ENCODE measurements around the gene TYMP.

GRCh38 chr22:50537765-50538164 lies 8.0 kb upstream of the TYMP start:
- no peak for TF ChIP-seq ZNF768 (tag by site-specific recombination; IDR thresholded peaks at IDR 0.05)
- TF ChIP-seq ZNF292 (tag by site-specific recombination; IDR thresholded peaks at IDR 0.05; ENCODE audit: borderline replicate concordance, low read depth) = no peak
- TF ChIP-seq ZNF76 (tag by site-specific recombination; IDR thresholded peaks at IDR 0.05; ENCODE audit: borderline replicate concordance, low read depth) = no peak
- no peak for TF ChIP-seq CTCF (tag by site-specific recombination; IDR thresholded peaks at IDR 0.05)
- TF ChIP-seq ZBTB17 (tag by site-specific recombination; IDR thresholded peaks at IDR 0.05) = no peak
- no peak for TF ChIP-seq PBX3 (CRISPR knock-in tag; IDR thresholded peaks at IDR 0.05)
- TF ChIP-seq ZNF623 (tag by site-specific recombination; IDR thresholded peaks at IDR 0.05) = no peak
- TF ChIP-seq ZSCAN5A (tag by site-specific recombination; IDR thresholded peaks at IDR 0.05) = no peak
- no peak for TF ChIP-seq ZNF777 (tag by site-specific recombination; IDR thresholded peaks at IDR 0.05; ENCODE audit: borderline replicate concordance)
- no peak for TF ChIP-seq ZBTB8A (tag by site-specific recombination; IDR thresholded peaks at IDR 0.05)
- TF ChIP-seq ZNF677 (tag by site-specific recombination; IDR thresholded peaks at IDR 0.05) = no peak
- TF ChIP-seq ZNF513 (tag by site-specific recombination; IDR thresholded peaks at IDR 0.05) = no peak
